ENCODE data around the gene PLAC9.
"Not testable (repeated sequence)": the region's sequence is repeated elsewhere in the genome, so short reads cannot be mapped to it uniquely, and the experiment has no call there.

PLAC9 gene

GRCh38 chr10:80132299-80133139 lies at the start of gene PLAC9:
PLAC9 (plus strand) TSS chr10:80132730; CDS start chr10:80132763, 33 bp downstream.
- H3K4me3 ChIP-seq (ENCODE audit: control insufficient read depth, low read depth, low read length), result peak within 1 kb of the TSS; percentile 67
- no peak for DNase-seq (ENCODE audit: low read depth)
- TF ChIP-seq CTCF (conservative IDR thresholded peaks at IDR 0.05; ENCODE audit: control insufficient read depth, insufficient read depth, low read depth, low read length), result no peak

- no peak overlapping the region for H3K4me3 ChIP-seq (ENCODE audit: control insufficient read depth, low read depth, low read length)
- TF ChIP-seq CTCF (conservative IDR thresholded peaks at IDR 0.05; ENCODE audit: control insufficient read depth, insufficient read depth, low read depth, low read length), result no peak
Measured at GRCh38 chr10:80090121-80090520, 42.4 kb upstream of the PLAC9 start.

GRCh38 chr10:80094231-80094630 lies 38.3 kb upstream of the PLAC9 start:
- H3K4me3 ChIP-seq (ENCODE audit: control insufficient read depth, low read depth, low read length), result no peak overlapping the region
- TF ChIP-seq CTCF (conservative IDR thresholded peaks at IDR 0.05; ENCODE audit: control insufficient read depth, insufficient read depth, low read depth, low read length), result no peak
- DNase-seq (ENCODE audit: low read depth), result no peak

More at GRCh38 chr10:80090121-80090520, 42.4 kb upstream of the PLAC9 start:
- no peak for DNase-seq (ENCODE audit: low read depth)

GRCh38 chr10:80098272-80098671 lies 34.3 kb upstream of the PLAC9 start:
- H3K4me3 ChIP-seq (ENCODE audit: control insufficient read depth, low read depth, low read length); DNase-seq (ENCODE audit: low read depth): not testable (repeated sequence)

GRCh38 chr10:80099295-80099694 lies 33.2 kb upstream of the PLAC9 start:
- not testable (repeated sequence) for DNase-seq (ENCODE audit: low read depth); H3K4me3 ChIP-seq (ENCODE audit: control insufficient read depth, low read depth, low read length)

GRCh38 chr10:80100116-80100515 lies 32.4 kb upstream of the PLAC9 start:
- DNase-seq (ENCODE audit: low read depth), result no peak
- no peak for TF ChIP-seq CTCF (conservative IDR thresholded peaks at IDR 0.05; ENCODE audit: control insufficient read depth, insufficient read depth, low read depth, low read length)
- H3K4me3 ChIP-seq (ENCODE audit: control insufficient read depth, low read depth, low read length), result no peak overlapping the region

- H3K4me3 ChIP-seq (ENCODE audit: control insufficient read depth, low read depth, low read length), result no peak overlapping the region
- no peak for TF ChIP-seq CTCF (conservative IDR thresholded peaks at IDR 0.05; ENCODE audit: control insufficient read depth, insufficient read depth, low read depth, low read length)
- DNase-seq (ENCODE audit: low read depth), result no peak
Measured at GRCh38 chr10:80100861-80101695, 31.5 kb upstream of the PLAC9 start.

Measured in fibroblast of mammary gland (primary cell).